ENCODE data around the gene JMJD7. TPM values are rescaled to one million over a fixed set of nuclear protein-coding genes. Genes with fewer than 3 reads are reported as not detected.

JMJD7 gene
- total and polyA plus RNA-seq, 10 donors, result 3.2 to 20.1 (median 10.7) TPM

- 80 to 97% (median 92%) methylated on average over 1 to 10 of the region's 10 CpGs for WGBS, 5 donors
- intact Hi-C loops (cut with DNase I; ENCODE audit: low total_unique reads), result no loop called here
Measured at GRCh38 chr15:41841131-41841530, 13.2 kb downstream of the JMJD7 start.

GRCh38 chr15:41842229-41842628 is 14.3 kb downstream of the JMJD7 start:
- Histone ChIP-seq H3K27me3 (replicated peaks in 1 of 7) (no peaks in the 10 kb centered on the region), H3K4me1 (no peaks in the 10 kb centered on the region), H3K36me3 (peaks cover 0 to 99% (median 52%) of the 10 kb centered on the region in 6 donors), H3K9me3 (no peaks in the 10 kb centered on the region), H3K4me3 (no peak overlapping the region), H3K27ac (no peak overlapping the region)
- 77 to 86% (median 83%) methylated on average over 11 to 12 of the region's 12 CpGs for WGBS, 5 donors
- TF ChIP-seq POLR2AphosphoS5 (IDR thresholded peaks at IDR 0.05), result no peak
- TF ChIP-seq CTCF (IDR thresholded peaks at IDR 0.05 in 8 of 11, conservative IDR thresholded peaks at IDR 0.05 in 3 of 11), result no peak
- TF ChIP-seq POLR2A (IDR thresholded peaks at IDR 0.05), result no peak
- DNase-seq, result no peak
- intact Hi-C loops (cut with DNase I; ENCODE audit: low total_unique reads), result no loop called here

More at GRCh38 chr15:41841131-41841530, 13.2 kb downstream of the JMJD7 start:
- H3K9me3 ChIP-seq, result no peaks in the 10 kb centered on the region
- no peak for DNase-seq
- no peaks in the 10 kb centered on the region for H3K27me3 ChIP-seq (replicated peaks in 1 of 7)
- no peaks in the 10 kb centered on the region for H3K4me1 ChIP-seq
- TF ChIP-seq POLR2A (IDR thresholded peaks at IDR 0.05), result no peak
- no peak for TF ChIP-seq POLR2AphosphoS5 (IDR thresholded peaks at IDR 0.05)
- no peak for TF ChIP-seq CTCF (IDR thresholded peaks at IDR 0.05 in 8 of 11, conservative IDR thresholded peaks at IDR 0.05 in 3 of 11)
- no peak overlapping the region for H3K27ac ChIP-seq
- peaks cover 0 to 99% (median 43%) of the 10 kb centered on the region in 6 donors for H3K36me3 ChIP-seq
- no peak overlapping the region for H3K4me3 ChIP-seq

GRCh38 chr15:41843571-41843970 is 15.7 kb downstream of the JMJD7 start:
- 57 to 78% (median 63%) methylated on average over 4 to 10 of the region's 10 CpGs for WGBS, 5 donors
- Histone ChIP-seq H3K4me1 (no peaks in the 10 kb centered on the region), H3K4me3 (no peak overlapping the region), H3K27ac (no peak overlapping the region), H3K36me3 (peaks cover 0 to 99% (median 59%) of the 10 kb centered on the region in 6 donors), H3K27me3 (replicated peaks in 1 of 7) (no peaks in the 10 kb centered on the region), H3K9me3 (no peaks in the 10 kb centered on the region)
- TF ChIP-seq POLR2AphosphoS5 (IDR thresholded peaks at IDR 0.05), result peak in 2 of 3 donors; percentile 29 to 50
- TF ChIP-seq CTCF (IDR thresholded peaks at IDR 0.05 in 8 of 11, conservative IDR thresholded peaks at IDR 0.05 in 3 of 11), result no peak
- intact Hi-C loops (cut with DNase I; ENCODE audit: low total_unique reads), result no loop called here
- DNase-seq, result no peak

GRCh38 chr15:41844814-41845213 is 16.9 kb downstream of the JMJD7 start:
- 85 to 100% (median 89%) methylated on average over 2 to 12 of the region's 12 CpGs for WGBS, 5 donors
- intact Hi-C loops (cut with DNase I; ENCODE audit: low total_unique reads), result no loop called here
- no peak overlapping the region for H3K4me3 ChIP-seq
- H3K36me3 ChIP-seq, result peaks cover 0 to 95% (median 63%) of the 10 kb centered on the region in 6 donors
- no peak overlapping the region for H3K27ac ChIP-seq
- H3K4me1 ChIP-seq, result no peaks in the 10 kb centered on the region
- H3K9me3 ChIP-seq, result no peaks in the 10 kb centered on the region
- no peaks in the 10 kb centered on the region for H3K27me3 ChIP-seq (replicated peaks in 1 of 7)
- no peak for TF ChIP-seq POLR2AphosphoS5 (IDR thresholded peaks at IDR 0.05)
- no peak for TF ChIP-seq POLR2A (IDR thresholded peaks at IDR 0.05)
- TF ChIP-seq CTCF (IDR thresholded peaks at IDR 0.05 in 8 of 11, conservative IDR thresholded peaks at IDR 0.05 in 3 of 11), result no peak
- no peak for DNase-seq
